Spinal cord (tissue), 10 donors: Measurements from ENCODE around the gene ECHDC3. TPM values are rescaled to one million over a fixed set of nuclear protein-coding genes. Genes with fewer than 3 reads are reported as not detected.

Source experiments
- DNase-seq, 6 donors: peaks; one replicate each; pipeline versions ENCODE4 v3.0.0 to v3.0.0-alpha.2; 2013 to 2015; ENCODE audit warnings: low spot score in 6 of 6, low read depth in 4 of 6
- H3K27ac ChIP-seq: one replicate; pipeline ENCODE4 v1.5.1; 2013; ENCODE audit warnings: low read depth, low read length, control low read depth
- H3K27me3 ChIP-seq: one replicate; pipeline ENCODE4 v1.6.1; 2013; ENCODE audit warnings: low read length; ENCODE audit not compliant: control insufficient read depth, insufficient read depth
- H3K36me3 ChIP-seq: one replicate; pipeline ENCODE4 v1.6.1; 2013; ENCODE audit warnings: low read length; ENCODE audit not compliant: control insufficient read depth, insufficient read depth
- H3K4me1 ChIP-seq: one replicate; pipeline ENCODE4 v1.6.1; 2013; ENCODE audit warnings: low read length; ENCODE audit not compliant: control insufficient read depth, insufficient read depth
- H3K4me3 ChIP-seq: one replicate; pipeline ENCODE4 v1.5.1; 2013; ENCODE audit warnings: low read depth, low read length, control low read depth
- H3K9me3 ChIP-seq: one replicate; pipeline ENCODE4 v1.6.1; 2013; ENCODE audit warnings: low read length; ENCODE audit not compliant: control insufficient read depth, insufficient read depth
- WGBS: methylation state at CpG from one replicate; pipeline ENCODE4 v1.1.5; 2013; ENCODE audit warnings: missing lambda C conversion rate; ENCODE audit not compliant: insufficient coverage; 5-methylcytosine and 5-hydroxymethylcytosine counted together
- polyA plus RNA-seq, 2 donors: library from polyadenylated mRNA; unstranded; fragments of 120-200 nt; gene quantifications; one replicate each; pipeline ENCODE4 v1.2.1, GENCODE V29; 2013; ENCODE audit not compliant: insufficient read length in 2 of 2
- total RNA-seq, 2 donors: library from RNA; depleted of rRNA in 1 of 2; stranded (reverse); fragments of 120-200 nt in 1 of 2; fragments of >200 nt in 1 of 2; gene quantifications; one replicate each; pipeline versions ENCODE4 v1.2.3 to v1.2.4, GENCODE V29; 2013 to 2014
- donor health status: healthy.

Gene ECHDC3
- total and polyA plus RNA-seq, 4 donors = 1.9 to 5.9 (median 2.8) TPM

DNA sequence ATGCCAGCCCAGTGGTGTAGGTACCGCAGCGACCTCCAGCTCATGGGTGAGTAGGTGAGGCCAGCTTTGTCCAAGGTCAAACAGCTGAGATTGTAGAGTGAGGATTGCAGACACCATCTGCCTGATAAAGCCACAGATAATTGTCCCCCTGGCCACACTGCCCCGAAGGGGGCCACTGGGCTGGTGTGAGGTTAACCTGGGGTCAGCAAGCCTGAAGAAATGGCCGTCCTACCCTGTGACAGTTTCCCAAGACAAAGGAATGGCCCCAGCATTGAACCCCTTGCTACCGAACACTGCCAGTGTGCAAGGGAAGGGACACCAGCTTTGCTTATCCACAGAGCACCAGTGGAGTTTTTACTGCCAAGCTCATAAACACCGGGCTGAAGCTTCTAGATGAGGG, 23.0 kb downstream of the ECHDC3 start:
- Histone ChIP-seq H3K36me3 (peaks cover 10% of the 10 kb centered on the region), H3K9me3 (no peaks in the 10 kb centered on the region), H3K27ac (no peak overlapping the region), H3K27me3 (no peaks in the 10 kb centered on the region), H3K4me3 (no peak overlapping the region), H3K4me1 (no peaks in the 10 kb centered on the region)
- 76% methylated on average over 4 of the region's 6 CpGs for WGBS
- DNase-seq = no peak

DNA sequence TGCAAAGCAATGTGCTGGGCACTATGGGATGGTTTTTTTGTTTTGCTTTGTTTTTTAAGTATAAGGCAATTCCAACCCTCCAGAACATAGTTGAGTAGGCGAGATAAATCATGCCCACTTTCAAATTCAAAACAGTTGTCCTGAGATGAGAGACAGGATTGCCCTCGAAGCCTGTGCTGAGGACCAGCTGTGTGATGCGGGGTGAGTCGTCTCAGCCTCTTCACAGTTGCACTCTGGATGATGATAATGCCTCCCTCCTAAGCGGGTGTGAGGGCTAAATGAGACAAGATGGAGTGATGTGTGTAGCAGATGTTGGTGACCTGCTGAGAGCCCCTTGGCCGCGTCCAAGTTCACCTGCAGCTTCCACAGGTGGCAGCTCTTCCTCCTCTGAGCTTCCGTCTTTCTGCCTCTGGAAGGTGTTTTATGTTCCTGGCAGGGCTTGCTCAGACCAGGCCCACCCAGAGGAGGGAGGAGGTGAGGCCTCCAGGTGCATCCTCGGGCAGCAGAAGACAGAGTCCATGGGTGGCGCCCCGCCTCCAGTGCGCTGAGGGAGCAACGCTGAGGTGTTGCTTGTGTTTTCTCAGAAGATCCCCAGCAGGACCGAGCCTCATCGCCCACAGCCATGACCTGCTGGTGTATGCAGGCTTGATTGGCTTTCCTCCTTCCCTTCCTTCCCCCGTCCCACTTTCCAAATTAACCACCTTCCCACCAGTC, 30.6 kb downstream of the ECHDC3 start:
- Histone ChIP-seq H3K36me3 (no peaks in the 10 kb centered on the region), H3K27me3 (no peaks in the 10 kb centered on the region), H3K4me3 (no peak overlapping the region), H3K9me3 (no peaks in the 10 kb centered on the region), H3K4me1 (no peaks in the 10 kb centered on the region), H3K27ac (no peak overlapping the region)
- no peak for DNase-seq
- 94% methylated on average over 13 of the region's 16 CpGs for WGBS

DNA sequence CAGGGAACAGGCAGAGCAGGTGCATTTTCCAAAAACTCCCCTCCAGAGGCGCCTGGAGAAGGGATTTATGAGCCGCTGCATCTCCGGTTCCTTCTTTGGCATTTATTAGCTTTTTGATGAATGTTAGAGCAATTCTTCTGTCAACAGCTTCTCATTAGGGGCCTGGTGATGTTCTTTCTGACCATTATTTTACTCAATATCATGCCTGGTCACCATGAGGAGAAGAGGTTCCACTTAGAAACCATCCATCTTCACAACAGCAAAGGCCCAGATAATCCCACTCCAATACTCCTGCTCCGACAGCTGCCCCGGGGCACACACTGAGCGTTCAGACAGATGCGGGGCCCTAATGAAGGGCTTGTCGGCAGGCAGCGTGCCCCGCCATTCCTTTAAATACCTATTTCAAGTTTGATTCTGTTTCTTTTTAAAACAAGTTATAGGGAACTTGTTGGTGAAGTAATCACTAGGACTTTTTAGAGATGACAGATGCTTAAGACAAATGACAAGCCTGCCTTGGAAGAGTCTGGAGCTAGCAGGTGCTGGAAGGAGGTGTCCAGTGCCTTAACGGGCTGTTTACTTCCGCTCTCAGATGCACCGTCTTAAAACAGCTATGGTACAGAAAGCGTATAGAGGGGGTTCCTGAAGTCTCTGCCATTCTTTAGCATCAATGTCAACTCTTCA, 31.7 kb downstream of the ECHDC3 start:
- no peaks in the 10 kb centered on the region for H3K27me3 ChIP-seq

DNA sequence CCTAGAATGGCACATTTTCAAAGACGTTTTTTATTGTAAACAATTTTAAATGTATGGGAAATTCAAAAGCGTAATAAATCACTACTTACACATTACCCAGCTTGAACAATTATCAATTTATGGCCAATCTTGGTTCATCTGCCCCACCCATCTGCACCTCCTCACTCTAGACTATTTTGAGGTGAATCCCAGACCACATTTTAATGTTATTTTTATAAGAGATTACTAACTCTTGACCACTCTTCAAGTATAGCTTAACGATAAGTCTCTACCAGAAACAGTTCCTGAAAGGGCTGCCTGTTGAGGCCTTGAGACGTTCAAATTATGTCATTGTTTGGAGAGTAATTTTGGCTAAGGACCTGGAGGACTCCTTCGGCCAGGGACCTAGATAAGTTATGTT, 33.2 kb downstream of the ECHDC3 start:
- no peak for DNase-seq
- Histone ChIP-seq H3K27ac (no peak overlapping the region), H3K27me3 (no peaks in the 10 kb centered on the region), H3K9me3 (no peaks in the 10 kb centered on the region), H3K36me3 (no peaks in the 10 kb centered on the region), H3K4me1 (no peaks in the 10 kb centered on the region), H3K4me3 (no peak overlapping the region)
- no CpG with 5 or more reads among the region's 5 CpGs for WGBS

More for the DNA sequence above, 31.7 kb downstream of the ECHDC3 start:
- 90% methylated on average over 4 of the region's 14 CpGs for WGBS
- H3K27ac ChIP-seq = no peak overlapping the region
- no peak overlapping the region for H3K4me3 ChIP-seq
- peak in 1 of 6 donors; percentile 50 for DNase-seq
- no peaks in the 10 kb centered on the region for H3K9me3 ChIP-seq
- H3K4me1 ChIP-seq = no peaks in the 10 kb centered on the region
- H3K36me3 ChIP-seq = no peaks in the 10 kb centered on the region

DNA sequence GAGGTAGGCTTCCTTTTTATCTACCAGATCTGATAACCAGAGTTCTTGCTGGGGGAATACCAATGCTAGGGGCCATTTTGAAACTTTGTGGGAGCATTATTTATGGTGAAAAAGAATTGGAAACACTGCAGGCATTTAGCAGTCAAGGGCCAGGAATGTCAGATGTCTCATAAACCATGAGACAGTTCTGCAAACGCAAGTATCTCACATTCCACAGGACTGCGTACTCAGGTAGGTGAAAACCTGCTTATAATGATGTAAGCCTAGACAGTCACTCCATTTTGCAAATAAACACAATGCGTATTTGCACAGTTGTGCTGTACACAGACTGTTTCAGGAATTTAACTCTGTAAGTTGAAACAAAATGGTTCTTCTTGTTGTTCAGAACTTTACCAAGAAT, 33.9 kb downstream of the ECHDC3 start:
- Histone ChIP-seq H3K9me3 (no peaks in the 10 kb centered on the region), H3K27me3 (no peaks in the 10 kb centered on the region), H3K4me3 (no peak overlapping the region), H3K36me3 (no peaks in the 10 kb centered on the region), H3K27ac (no peak overlapping the region), H3K4me1 (no peaks in the 10 kb centered on the region)
- no CpG with 5 or more reads among the region's 3 CpGs for WGBS
- DNase-seq = no peak

DNA sequence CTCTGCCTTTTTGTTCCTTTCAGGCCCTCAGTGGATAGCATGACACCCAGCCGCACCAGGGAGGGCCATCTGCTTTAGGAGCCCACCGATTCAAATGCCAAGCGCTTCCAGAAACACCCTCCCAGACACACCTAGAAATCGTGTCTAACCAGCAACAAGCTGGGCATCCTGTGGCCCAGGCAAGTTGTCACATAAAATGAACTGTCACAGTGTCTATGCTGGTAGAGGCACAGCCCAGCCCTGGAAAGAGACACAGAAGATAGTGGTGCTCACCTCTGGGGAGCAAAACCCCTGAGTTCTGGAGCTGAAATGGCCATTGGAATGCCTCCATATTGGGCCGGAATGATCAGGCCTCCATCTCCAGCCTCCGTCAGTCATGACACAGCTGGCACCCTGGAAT, 38.9 kb downstream of the ECHDC3 start:
- Histone ChIP-seq H3K36me3 (no peaks in the 10 kb centered on the region), H3K4me1 (no peaks in the 10 kb centered on the region), H3K4me3 (no peak overlapping the region), H3K27ac (no peak overlapping the region), H3K27me3 (no peaks in the 10 kb centered on the region), H3K9me3 (no peaks in the 10 kb centered on the region)
- 92% methylated on average over 6 of the region's 6 CpGs for WGBS
- DNase-seq = no peak

DNA sequence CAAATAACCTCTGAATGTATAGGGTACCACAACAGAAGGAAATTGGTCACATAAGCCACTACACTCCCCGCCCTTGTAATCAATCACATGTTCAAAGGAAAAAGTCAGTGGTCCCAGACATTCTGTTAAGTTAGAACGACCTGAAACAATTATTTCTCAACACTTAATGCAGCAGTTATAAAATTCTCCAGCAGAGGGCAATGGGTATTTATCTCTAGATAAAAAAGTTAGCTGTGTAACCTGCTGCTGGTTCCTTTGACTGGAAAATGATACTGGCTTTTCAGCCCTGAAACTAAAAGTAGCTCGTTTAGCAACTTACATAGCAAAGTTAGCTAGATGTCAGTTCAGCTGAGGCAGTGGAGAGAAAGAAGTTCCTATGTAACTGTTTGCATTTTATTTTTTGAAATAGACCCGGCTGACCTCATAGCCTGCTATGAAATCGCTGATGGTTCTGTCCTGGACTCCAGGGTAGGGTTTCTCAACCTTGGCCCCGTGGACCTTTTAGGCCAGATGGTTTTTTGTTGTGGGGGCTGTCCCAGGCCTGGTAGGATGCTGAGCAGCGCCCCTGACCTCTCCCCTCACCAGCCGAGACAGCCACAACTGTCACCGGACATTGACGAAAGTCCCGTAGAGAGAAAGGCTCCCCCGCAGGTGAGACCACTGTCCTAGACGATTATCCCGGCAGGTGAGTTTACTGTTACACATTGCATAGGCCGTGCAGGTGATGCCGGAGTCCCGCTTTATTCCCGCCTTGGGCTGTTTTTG, 40.8 kb downstream of the ECHDC3 start:
- WGBS = 72% methylated on average over 14 of the region's 18 CpGs
- peak in 5 of 6 donors; percentile 35 to 92 (median 61) for DNase-seq
- Histone ChIP-seq H3K4me3 (no peak overlapping the region), H3K9me3 (no peaks in the 10 kb centered on the region), H3K27ac (no peak overlapping the region), H3K36me3 (no peaks in the 10 kb centered on the region), H3K4me1 (no peaks in the 10 kb centered on the region), H3K27me3 (no peaks in the 10 kb centered on the region)

DNA sequence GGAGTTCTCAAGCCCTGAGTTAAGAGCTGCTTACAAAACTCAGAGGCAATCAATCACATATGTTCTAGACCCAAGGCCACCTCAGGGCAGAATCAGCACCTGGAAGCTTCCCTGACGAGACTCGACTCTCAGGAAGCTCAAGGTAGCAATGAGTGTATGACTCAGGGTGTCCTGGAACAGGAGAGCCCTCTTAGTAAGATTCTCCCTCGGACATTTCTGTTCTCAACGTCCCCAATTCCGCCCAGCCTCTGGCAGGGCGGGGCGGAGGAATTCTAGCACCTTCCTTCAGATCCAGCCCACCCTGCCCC, 41.3 kb downstream of the ECHDC3 start:
- Histone ChIP-seq H3K9me3 (no peaks in the 10 kb centered on the region), H3K27me3 (no peaks in the 10 kb centered on the region), H3K36me3 (no peaks in the 10 kb centered on the region), H3K4me3 (no peak overlapping the region), H3K4me1 (no peaks in the 10 kb centered on the region), H3K27ac (no peak overlapping the region)
- 87% methylated on average over 7 of the region's 7 CpGs for WGBS
- no peak for DNase-seq

DNA sequence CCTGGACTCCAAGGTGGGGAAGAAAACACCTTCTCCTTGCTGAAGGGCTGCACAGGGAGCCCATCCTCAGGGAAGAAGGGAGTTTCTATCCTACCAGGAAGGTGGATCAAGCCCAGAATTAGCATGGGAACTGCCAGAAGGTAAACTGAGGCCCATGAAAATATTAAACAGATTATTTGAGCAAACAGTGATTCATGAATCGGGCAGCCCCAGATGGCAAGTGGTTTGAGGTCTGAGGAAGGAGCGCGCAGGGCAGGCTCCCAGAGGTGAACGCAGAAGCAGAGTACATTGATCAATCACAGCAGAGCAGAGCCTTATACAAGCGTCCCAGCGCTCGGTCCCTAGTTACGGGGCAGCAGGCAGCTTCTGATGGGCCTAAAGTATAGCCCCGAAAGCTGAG, 45.2 kb downstream of the ECHDC3 start:
- DNase-seq = no peak
- Histone ChIP-seq H3K9me3 (no peaks in the 10 kb centered on the region), H3K4me1 (no peaks in the 10 kb centered on the region), H3K27me3 (no peaks in the 10 kb centered on the region), H3K36me3 (no peaks in the 10 kb centered on the region), H3K4me3 (no peak overlapping the region), H3K27ac (no peak overlapping the region)
- 91% methylated on average over 9 of the region's 9 CpGs for WGBS
